ENCODE results near the gene IL22RA1.

DNA sequence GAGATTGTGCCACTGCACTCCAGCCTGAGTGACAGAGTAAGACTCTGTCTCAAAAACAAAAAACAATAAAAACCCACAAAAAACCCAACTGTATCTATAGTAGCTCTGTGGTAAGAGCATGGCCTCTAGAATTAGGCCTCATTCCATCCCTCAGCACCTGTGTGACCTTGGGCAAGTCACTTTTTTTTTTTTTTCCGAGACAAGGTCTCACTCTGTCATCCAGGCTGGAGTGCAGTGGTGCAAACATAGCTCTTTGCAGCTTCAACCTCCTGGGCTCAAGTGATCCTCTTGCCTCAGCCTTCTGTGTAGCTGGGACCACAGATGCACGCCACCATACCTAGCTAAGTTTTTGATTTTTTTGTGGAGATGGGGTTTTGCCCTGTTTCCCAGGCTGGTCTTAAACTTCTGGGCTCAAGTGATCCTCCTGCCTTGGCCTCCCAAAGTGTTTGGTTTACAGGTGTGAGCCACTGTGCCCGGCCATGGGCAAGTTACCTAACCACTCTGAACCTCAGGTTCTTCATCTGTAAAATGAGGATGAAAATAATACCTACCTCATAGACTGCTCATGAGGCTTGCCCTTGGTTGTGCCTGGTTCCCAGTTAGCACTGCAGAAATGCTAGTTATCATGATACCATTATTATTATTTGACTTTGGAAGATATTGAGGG, 15.7 kb downstream of the IL22RA1 start:
- TF ChIP-seq CTCF (IDR thresholded peaks at IDR 0.05) (no peak), ZFX (IDR thresholded peaks at IDR 0.05; ENCODE audit: borderline replicate concordance) (no peak)

All from 22Rv1 (cell line).